IMR-90 (cell line): Measurements from ENCODE around the gene GPR32. TPM values are rescaled to one million over a fixed set of nuclear protein-coding genes. Genes with fewer than 3 reads are reported as not detected.
"Not testable (repeated sequence)": the region's sequence is repeated elsewhere in the genome, so short reads cannot be mapped to it uniquely, and the experiment has no call there.

Experiments used
- ATAC-seq: fragments of 200-7000 bp; cut with Tn5 transposase; 2 replicates; pipeline ENCODE4 v1.9.1; 2020; ENCODE audit warnings: low read depth, mild to moderate bottlenecking, moderate library complexity
- BruUV-seq: library from RNA; stranded (reverse); fragments of 400-500 nt; replicated peaks from 2 replicates; lab custom pipeline; 2021; lab: Mats Ljungman, UMichigan
- CTCF ChIA-PET: fragments of 300-600 bp; formaldehyde crosslinking; extraction: SDS; loops from one replicate; lab custom pipeline; 2021; ENCODE audit warnings: antibody characterized with exemption; lab: Yijun Ruan, JAX
- POLR2A ChIA-PET: fragments of 300-600 bp; sonication (Branson Sonifier 250); formaldehyde crosslinking; loops from one replicate; lab custom pipeline; 2022; ENCODE audit warnings: antibody characterized with exemption; ENCODE audit not compliant: unreplicated experiment; lab: Charles Lee
- DNase-seq: peaks from one replicate; pipeline ENCODE4 v3.0.0; 2013
- H2AFZ ChIP-seq: replicated peaks from 2 replicates; pipeline ENCODE3; 2013; ENCODE audit warnings: low read length, mild to moderate bottlenecking; ENCODE audit not compliant: poor library complexity
- H2AK5ac ChIP-seq: 2 replicates; pipeline ENCODE4 v1.6.1; 2013; ENCODE audit warnings: low read depth, low read length, inconsistent platforms
- H2AK9ac ChIP-seq: replicated peaks from 2 replicates; pipeline ENCODE3; 2013; ENCODE audit warnings: mild to moderate bottlenecking, low read depth, low read length, moderate library complexity; ENCODE audit not compliant: poor library complexity
- H2BK120ac ChIP-seq: 2 replicates; pipeline ENCODE4 v1.6.1; 2013; ENCODE audit warnings: low read depth, low read length, inconsistent platforms
- H2BK15ac ChIP-seq: 3 replicates; pipeline ENCODE4 v1.6.1; 2013; ENCODE audit warnings: low read depth, low read length, inconsistent platforms
- H2BK20ac ChIP-seq: 2 replicates; pipeline ENCODE4 v1.6.1; 2013; ENCODE audit warnings: low read depth, mild to moderate bottlenecking, inconsistent platforms, low read length, moderate library complexity
- H2BK5ac ChIP-seq: 2 replicates; pipeline ENCODE4 v1.6.1; 2013; ENCODE audit warnings: mild to moderate bottlenecking, low read depth, low read length, inconsistent platforms; ENCODE audit not compliant: poor library complexity, severe bottlenecking
- H3K14ac ChIP-seq: replicated peaks from 2 replicates; pipeline ENCODE4 v1.6.1; 2013; ENCODE audit warnings: low read depth, low read length, inconsistent platforms
- H3K18ac ChIP-seq: 2 replicates; pipeline ENCODE4 v1.6.1; 2013; ENCODE audit warnings: low read depth, low read length, control low read depth
- H3K23ac ChIP-seq: 2 replicates; pipeline ENCODE4 v1.6.1; 2013; ENCODE audit warnings: low read depth, low read length, inconsistent platforms
- H3K27ac ChIP-seq: 2 replicates; pipeline ENCODE4 v1.5.1; 2013; ENCODE audit warnings: mild to moderate bottlenecking, control low read depth, low read length; ENCODE audit not compliant: insufficient read depth
- H3K27me3 ChIP-seq: 2 replicates; pipeline ENCODE4 v1.6.1; 2013; ENCODE audit warnings: low read length; ENCODE audit not compliant: control insufficient read depth, insufficient read depth
- H3K36me3 ChIP-seq: 2 replicates; pipeline ENCODE4 v1.6.1; 2013; ENCODE audit warnings: low read length, mixed read lengths; ENCODE audit not compliant: control insufficient read depth, insufficient read depth
- H3K4ac ChIP-seq: 2 replicates; pipeline ENCODE4 v1.6.1; 2013; ENCODE audit warnings: low read depth, low read length, inconsistent platforms
- H3K4me1 ChIP-seq: 2 replicates; pipeline ENCODE4 v1.6.1; 2013; ENCODE audit warnings: low read length, mixed read lengths; ENCODE audit not compliant: control insufficient read depth, insufficient read depth
- H3K4me2 ChIP-seq: 2 replicates; pipeline ENCODE4 v1.6.1; 2013; ENCODE audit warnings: low read depth, mild to moderate bottlenecking, control low read depth, low read length, moderate library complexity
- H3K4me3 ChIP-seq: 2 replicates; pipeline ENCODE4 v1.5.1; 2013; ENCODE audit warnings: low read depth, mild to moderate bottlenecking, control low read depth, low read length, moderate library complexity; ENCODE audit not compliant: insufficient read depth
- H3K56ac ChIP-seq: 2 replicates; pipeline ENCODE4 v1.6.1; 2013; ENCODE audit warnings: low read length, inconsistent platforms; ENCODE audit not compliant: insufficient read depth; ENCODE audit errors: extremely low read depth
- H3K79me1 ChIP-seq, 2 experiments: 2 replicates each; pipeline ENCODE4 v1.6.1; 2013; ENCODE audit warnings: low read length in 2 of 2, inconsistent platforms in 1 of 2, low read depth in 1 of 2
- H3K9ac ChIP-seq: 2 replicates; pipeline ENCODE4 v1.6.1; 2013; ENCODE audit warnings: low read depth, low read length, control low read depth
- H3K9me1 ChIP-seq: 2 replicates; pipeline ENCODE4 v1.6.1; 2013; ENCODE audit warnings: low read length, inconsistent platforms; ENCODE audit not compliant: insufficient read depth
- H3K9me3 ChIP-seq: 2 replicates; pipeline ENCODE4 v1.6.1; 2013; ENCODE audit warnings: low read length; ENCODE audit not compliant: control insufficient read depth, insufficient read depth
- H4K20me1 ChIP-seq: 2 replicates; pipeline ENCODE4 v1.6.1; 2013; ENCODE audit warnings: low read length, inconsistent platforms; ENCODE audit not compliant: insufficient read depth
- H4K5ac ChIP-seq: 2 replicates; pipeline ENCODE4 v1.6.1; 2013; ENCODE audit warnings: mild to moderate bottlenecking, low read depth, low read length, control low read depth
- H4K8ac ChIP-seq, 2 experiments: 2 replicates each; pipeline ENCODE4 v1.6.1; 2013; ENCODE audit warnings: low read depth in 2 of 2, low read length in 2 of 2, control low read depth in 1 of 2, inconsistent platforms in 1 of 2
- H4K91ac ChIP-seq: 2 replicates; pipeline ENCODE4 v1.6.1; 2013; ENCODE audit warnings: low read depth, low read length, inconsistent platforms; ENCODE audit not compliant: insufficient read depth
- WGBS, 2 experiments: methylation state at CpG; one replicate each; pipeline versions ENCODE4 v1.1.5 to v1.1.7; 2013; ENCODE audit warnings: missing lambda C conversion rate in 2 of 2; ENCODE audit not compliant: insufficient read length in 1 of 2; ENCODE audit errors: extremely low coverage in 2 of 2; 5-methylcytosine and 5-hydroxymethylcytosine counted together
- dilution Hi-C: fragments of 300-500 bp; cut with HindIII; formaldehyde crosslinking; loops from one replicate; pipeline ENCODE4 v1.14.3; 2018; ENCODE audit warnings: low sequenced_read_pairs; ENCODE audit not compliant: unreplicated experiment
- in situ Hi-C: fragments of 300-500 bp; cut with MboI; formaldehyde crosslinking; loops from 3 replicates; pipeline ENCODE4 v1.14.3; 2019; ENCODE audit warnings: low sequenced_read_pairs, inconsistent platforms, mixed read lengths
- intact Hi-C: fragments of 100-400 bp; cut with micrococcal nuclease; formaldehyde crosslinking; loops from 2 replicates; pipeline ENCODE4 v1.10.0; 2022
- polyA plus RNA-seq, 3 experiments: library from polyadenylated mRNA; depleted of rRNA; stranded (reverse); fragments of >200 nt; gene quantifications; 2 replicates each; pipeline ENCODE4 v1.2.3, GENCODE V29; 2012; ENCODE audit warnings: low replicate concordance in 1 of 3
- total RNA-seq: library from RNA; depleted of rRNA; stranded (reverse); fragments of >200 nt; gene quantifications from 2 replicates; pipeline ENCODE4 v1.2.3, GENCODE V29; 2012

Gene GPR32
- total and polyA plus RNA-seq, 2 of the 4 experiments (the other 2 are of a cell fraction) = not detected

DNA sequence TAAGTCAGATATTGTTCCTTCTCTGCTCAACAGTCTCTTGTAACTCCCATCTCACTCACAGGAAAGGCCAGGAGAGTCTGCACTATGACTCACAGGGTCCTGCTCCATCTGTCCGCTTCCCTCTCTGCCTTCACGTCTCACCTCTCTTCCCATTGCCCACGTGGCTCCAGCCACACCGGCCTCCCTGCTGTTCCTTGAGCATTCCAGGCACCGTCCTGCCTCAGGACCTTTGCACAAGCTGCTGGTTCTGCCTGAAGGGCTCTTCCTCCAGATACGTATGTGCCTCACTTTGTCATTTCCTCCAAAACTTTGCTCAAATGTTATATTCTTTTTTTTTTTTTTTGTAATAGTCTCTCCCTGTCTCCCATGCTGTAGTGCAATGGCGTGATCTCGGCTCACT lies 14.0 kb upstream of the GPR32 start:
- POLR2A ChIA-PET, H2BK5ac ChIP-seq, H3K4me3 ChIP-seq, dilution Hi-C loops, H3K9me3 ChIP-seq, CTCF ChIA-PET, H3K9me1 ChIP-seq, H2BK120ac ChIP-seq, H3K23ac ChIP-seq, H4K8ac ChIP-seq, H3K14ac ChIP-seq, H3K56ac ChIP-seq, H2AFZ ChIP-seq, H3K36me3 ChIP-seq, DNase-seq, H2AK9ac ChIP-seq, H3K4me1 ChIP-seq, H3K4ac ChIP-seq, H3K4me2 ChIP-seq, H4K20me1 ChIP-seq, intact Hi-C loops, H2AK5ac ChIP-seq, H3K27ac ChIP-seq, H4K91ac ChIP-seq, H2BK15ac ChIP-seq, H4K5ac ChIP-seq, H3K9ac ChIP-seq, H2BK20ac ChIP-seq, H3K27me3 ChIP-seq, BruUV-seq, in situ Hi-C loops, ATAC-seq, H3K79me1 ChIP-seq, H3K18ac ChIP-seq: not testable (repeated sequence)
- 60% methylated on average over 3 of the region's 8 CpGs; no CpG with 5 or more reads in 1 of the 2 experiments for WGBS, 2 experiments

- CTCF ChIA-PET, dilution Hi-C loops, in situ Hi-C loops, intact Hi-C loops, H2BK5ac ChIP-seq, H3K36me3 ChIP-seq, H4K20me1 ChIP-seq, H3K23ac ChIP-seq, H3K4me3 ChIP-seq, H2AFZ ChIP-seq, H3K79me1 ChIP-seq, H3K9me1 ChIP-seq, H3K27ac ChIP-seq, H4K91ac ChIP-seq, POLR2A ChIA-PET, H3K4ac ChIP-seq, H3K4me1 ChIP-seq, DNase-seq, H4K8ac ChIP-seq, H3K4me2 ChIP-seq, H3K9ac ChIP-seq, H2BK120ac ChIP-seq, H2AK9ac ChIP-seq, H2BK20ac ChIP-seq, H3K18ac ChIP-seq, BruUV-seq, ATAC-seq, H3K56ac ChIP-seq, H3K9me3 ChIP-seq, H2BK15ac ChIP-seq, H2AK5ac ChIP-seq, H3K14ac ChIP-seq, H4K5ac ChIP-seq, H3K27me3 ChIP-seq: not testable (repeated sequence)
- WGBS, 2 experiments = no CpG with 5 or more reads among the region's 3 CpGs
Measured at GRCh38 chr19:50757624-50758023, 12.6 kb upstream of the GPR32 start.
